H9 (cell line): ENCODE measurements around the gene CNNM2. TPM values are rescaled to one million over a fixed set of nuclear protein-coding genes. Genes with fewer than 3 reads are reported as not detected.

Experiments used
- DNase-seq: peaks from one replicate; pipeline ENCODE4 v3.0.0-alpha.2; 2017
- H2AFZ ChIP-seq: one replicate; pipeline ENCODE4 v1.6.1; 2013; ENCODE audit warnings: mild to moderate bottlenecking, low read length, control low read depth, moderate library complexity
- H2AK5ac ChIP-seq: 2 replicates; pipeline ENCODE4 v1.6.1; 2013; ENCODE audit warnings: low read length, control low read depth, mixed read lengths; ENCODE audit not compliant: insufficient read length
- H2BK120ac ChIP-seq: one replicate; pipeline ENCODE4 v1.6.1; 2013; ENCODE audit warnings: low read depth, mild to moderate bottlenecking, low read length, control low read depth, inconsistent platforms; ENCODE audit not compliant: poor library complexity, severe bottlenecking
- H2BK12ac ChIP-seq: 2 replicates; pipeline ENCODE4 v1.6.1; 2013; ENCODE audit warnings: low read length, control low read depth, mixed read lengths, low read depth; ENCODE audit not compliant: insufficient read length
- H2BK15ac ChIP-seq: 2 replicates; pipeline ENCODE4 v1.6.1; 2013; ENCODE audit warnings: low read depth, low read length, control low read depth
- H2BK20ac ChIP-seq: one replicate; pipeline ENCODE4 v1.6.1; 2013; ENCODE audit warnings: low read depth, mild to moderate bottlenecking, low read length, control low read depth, inconsistent platforms; ENCODE audit not compliant: poor library complexity, severe bottlenecking
- H2BK5ac ChIP-seq: 2 replicates; pipeline ENCODE4 v1.6.1; 2013; ENCODE audit warnings: low read length, control low read depth, mixed read lengths; ENCODE audit not compliant: insufficient read length
- H3K14ac ChIP-seq: 2 replicates; pipeline ENCODE4 v1.6.1; 2013; ENCODE audit warnings: low read length, control low read depth; ENCODE audit not compliant: insufficient read depth
- H3K18ac ChIP-seq: 2 replicates; pipeline ENCODE4 v1.6.1; 2013; ENCODE audit warnings: low read depth, mild to moderate bottlenecking, mixed read lengths, low read length, control low read depth; ENCODE audit not compliant: insufficient read length
- H3K23ac ChIP-seq: 2 replicates; pipeline ENCODE4 v1.6.1; 2013; ENCODE audit warnings: low read length, control low read depth, mixed read lengths, low read depth; ENCODE audit not compliant: insufficient read length
- H3K23me2 ChIP-seq: 2 replicates; pipeline ENCODE4 v1.6.1; 2013; ENCODE audit warnings: low read depth, mild to moderate bottlenecking, mixed read lengths, low read length, control low read depth; ENCODE audit not compliant: insufficient read length, poor library complexity, severe bottlenecking
- H3K27ac ChIP-seq: 2 replicates; pipeline ENCODE4 v1.5.1; 2013; ENCODE audit warnings: low read length, control low read depth, mixed read lengths, low read depth; ENCODE audit not compliant: insufficient read length
- H3K27me3 ChIP-seq: 2 replicates; pipeline ENCODE4 v1.6.1; 2013; ENCODE audit warnings: low read length, control low read depth, inconsistent platforms; ENCODE audit not compliant: insufficient read depth
- H3K4ac ChIP-seq: 2 replicates; pipeline ENCODE4 v1.6.1; 2013; ENCODE audit warnings: low read depth, mild to moderate bottlenecking, control low read depth, inconsistent platforms, low read length, moderate library complexity
- H3K4me1 ChIP-seq: 2 replicates; pipeline ENCODE4 v1.6.1; 2013; ENCODE audit warnings: low read length, control low read depth, inconsistent platforms; ENCODE audit not compliant: insufficient read depth
- H3K4me2 ChIP-seq: 2 replicates; pipeline ENCODE4 v1.6.1; 2013; ENCODE audit warnings: low read length, control low read depth, mixed read lengths; ENCODE audit not compliant: insufficient read length, insufficient read depth
- H3K56ac ChIP-seq: 2 replicates; pipeline ENCODE4 v1.6.1; 2013; ENCODE audit warnings: low read depth, mild to moderate bottlenecking, mixed read lengths, low read length, control low read depth; ENCODE audit not compliant: insufficient read length
- H3K79me1 ChIP-seq: 2 replicates; pipeline ENCODE4 v1.6.1; 2013; ENCODE audit warnings: low read depth, mild to moderate bottlenecking, moderate library complexity, low read length, control low read depth, inconsistent platforms; ENCODE audit not compliant: insufficient read depth, poor library complexity, severe bottlenecking
- H3K79me2 ChIP-seq: 2 replicates; pipeline ENCODE4 v1.6.1; 2013; ENCODE audit warnings: low read length, control low read depth, inconsistent platforms; ENCODE audit not compliant: insufficient read depth
- H3K9ac ChIP-seq: 2 replicates; pipeline ENCODE4 v1.6.1; 2013; ENCODE audit warnings: low read length, control low read depth, mixed read lengths; ENCODE audit not compliant: insufficient read length; ENCODE audit errors: extremely low read depth
- H3K9me3 ChIP-seq: one replicate; pipeline ENCODE4 v1.6.1; 2013; ENCODE audit warnings: low read depth, low read length, inconsistent platforms; ENCODE audit not compliant: control insufficient read depth
- H3T11ph ChIP-seq: one replicate; pipeline ENCODE4 v1.6.1; 2013; ENCODE audit warnings: mild to moderate bottlenecking, low read length, control low read depth, inconsistent platforms
- H4K20me1 ChIP-seq: one replicate; pipeline ENCODE4 v1.6.1; 2013; ENCODE audit not compliant: control insufficient read depth, insufficient read length, insufficient read depth
- H4K5ac ChIP-seq: 2 replicates; pipeline ENCODE4 v1.6.1; 2013; ENCODE audit warnings: low read depth, mild to moderate bottlenecking, mixed read lengths, low read length, control low read depth; ENCODE audit not compliant: insufficient read length
- H4K8ac ChIP-seq: replicated peaks from 2 replicates; pipeline ENCODE4 v1.6.1; 2013; ENCODE audit warnings: low read length, control low read depth, mixed read lengths, low read depth; ENCODE audit not compliant: insufficient read length
- H4K91ac ChIP-seq: 2 replicates; pipeline ENCODE4 v1.6.1; 2013; ENCODE audit warnings: low read depth, mild to moderate bottlenecking, moderate library complexity, mixed read lengths, low read length, control low read depth; ENCODE audit not compliant: insufficient read length
- H3K27ac Mint-ChIP-seq, 3 experiments: 2 replicates in 2 of 3; 3 replicates in 1 of 3; pipeline ENCODE4 v1.8.0; 2020 to 2021; ENCODE audit warnings: mixed read lengths in 3 of 3, mild to moderate bottlenecking in 1 of 3, moderate library complexity in 1 of 3
- H3K27me3 Mint-ChIP-seq: 2 replicates; pipeline ENCODE4 v1.8.0; 2021; ENCODE audit warnings: low read depth, mild to moderate bottlenecking, moderate library complexity, mixed read lengths
- H3K36me3 Mint-ChIP-seq, 3 experiments: 2 replicates in 2 of 3; 3 replicates in 1 of 3; pipeline ENCODE4 v1.8.0; 2020 to 2021; ENCODE audit warnings: low read depth in 3 of 3, mixed read lengths in 3 of 3; ENCODE audit not compliant: insufficient read depth in 1 of 3
- H3K4me1 Mint-ChIP-seq, 2 experiments: 2 replicates each; pipeline ENCODE4 v1.8.0; 2020; ENCODE audit warnings: mixed read lengths in 2 of 2
- H3K4me3 Mint-ChIP-seq, 2 experiments: 2 replicates in 1 of 2; 3 replicates in 1 of 2; pipeline ENCODE4 v1.8.0; 2020 to 2021; ENCODE audit warnings: mild to moderate bottlenecking in 2 of 2, mixed read lengths in 2 of 2, moderate library complexity in 1 of 2
- H3K9me3 Mint-ChIP-seq, 2 experiments: 2 replicates in 1 of 2; 3 replicates in 1 of 2; pipeline ENCODE4 v1.8.0; 2020; ENCODE audit warnings: mild to moderate bottlenecking in 2 of 2, mixed read lengths in 2 of 2, moderate library complexity in 1 of 2
- CTCF ChIP-seq: fragments of 200-600 bp; sonication (generic); conservative IDR thresholded peaks from 3 replicates; pipeline ENCODE4 v1.8.0; 2021; ENCODE audit warnings: antibody characterized with exemption, mild to moderate bottlenecking
- WGBS: extraction: QIAGEN DNeasy Blood & Tissue Kit; methylation state at CpG from one replicate; pipeline ENCODE4 v1.1.7; 2013; ENCODE audit warnings: missing lambda C conversion rate, low lambda C conversion rate, mixed read lengths; ENCODE audit not compliant: insufficient read length; ENCODE audit errors: extremely low coverage; 5-methylcytosine and 5-hydroxymethylcytosine counted together
- total RNA-seq: library from RNA; stranded (reverse); gene quantifications from 2 replicates; pipeline ENCODE4 v1.2.1, GENCODE V29; 2021

The CNNM2 gene
- total RNA-seq, 1 experiment from 2014 or later: 17.5 TPM

GRCh38 chr10:103078309-103078615 lies 160.2 kb downstream of the CNNM2 start:
- no peak overlapping the region for H3K56ac ChIP-seq
- H4K91ac ChIP-seq: no peak overlapping the region
- no peak overlapping the region for H2BK12ac ChIP-seq
- no peak overlapping the region for H2BK120ac ChIP-seq
- no peak overlapping the region for H3K27ac Mint-ChIP-seq
- H3K27ac ChIP-seq: no peak overlapping the region
- H3K9me3 ChIP-seq: no peaks in the 10 kb centered on the region
- H3K4me1 ChIP-seq: no peaks in the 10 kb centered on the region
- TF ChIP-seq CTCF: no peak
- H2AFZ ChIP-seq: no peak overlapping the region
- no peak overlapping the region for H3K4me3 Mint-ChIP-seq
- H3K79me2 ChIP-seq: no peaks in the 10 kb centered on the region
- DNase-seq: no peak
- no peak overlapping the region for H2BK5ac ChIP-seq
- H3K27me3 ChIP-seq: no peaks in the 10 kb centered on the region
- H2BK15ac ChIP-seq: no peak overlapping the region
- H3K4ac ChIP-seq: no peak overlapping the region
- no peaks in the 10 kb centered on the region for H3K27me3 Mint-ChIP-seq
- H4K20me1 ChIP-seq: no peaks in the 10 kb centered on the region
- H3K18ac ChIP-seq: no peak overlapping the region
- H3K4me2 ChIP-seq: no peak overlapping the region
- no peaks in the 10 kb centered on the region for H3K9me3 Mint-ChIP-seq
- no peak overlapping the region for H3K9ac ChIP-seq
- no peak overlapping the region for H4K5ac ChIP-seq
- no peak overlapping the region for H4K8ac ChIP-seq
- no peak overlapping the region for H3K23ac ChIP-seq
- no peaks in the 10 kb centered on the region for H3K79me1 ChIP-seq
- H3K4me1 Mint-ChIP-seq: 0 out of 4 replicates have a peak, but pooled peaks cover 0 to 2% of the 10 kb centered on the region in 2 experiments
- WGBS: no CpG with 5 or more reads among the region's 3 CpGs
- H3T11ph ChIP-seq: no peak overlapping the region
- H3K23me2 ChIP-seq: no peaks in the 10 kb centered on the region
- no peak overlapping the region for H2BK20ac ChIP-seq
- H2AK5ac ChIP-seq: no peak overlapping the region
- peaks cover 12 to 23% (median 19%) of the 10 kb centered on the region in 3 experiments; a peak in 6 of 7 replicates for H3K36me3 Mint-ChIP-seq
- H3K14ac ChIP-seq: no peak overlapping the region
